Urothelium cell line (cell line): Measurements from ENCODE around the gene PARD3.
A peak's percentile ranks its signal among the peaks of the same experiment; 100 is the strongest.

ENCODE experiments used
- DNase-seq: peaks from one replicate; pipeline ENCODE4 v3.0.0; 2011; ENCODE audit warnings: low spot score, mixed read lengths
- FAIRE-seq: peaks from 2 replicates; lab custom pipeline; 2011; peaks lifted over from hg19 to GRCh38; lab: Jason Lieb, UNC

Gene PARD3

DNA sequence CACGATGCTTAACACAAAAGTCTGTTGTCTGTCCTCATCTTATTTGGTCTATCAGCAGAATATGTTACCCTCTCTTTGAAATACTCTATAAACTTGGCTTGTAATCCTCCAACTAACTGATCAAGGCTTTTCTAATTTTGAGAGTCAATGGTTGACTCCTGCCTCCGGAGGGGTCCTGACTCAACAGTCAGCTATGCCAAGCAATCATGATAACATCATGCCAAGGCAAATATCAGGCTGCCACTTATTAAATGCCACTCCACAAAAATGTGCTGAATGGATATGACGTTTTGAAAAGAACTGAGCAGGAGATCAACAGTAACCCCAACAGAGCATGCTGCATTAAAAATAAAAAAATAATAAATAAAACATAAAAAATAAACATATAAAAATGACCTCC, 116.1 kb downstream of the PARD3 start:
- DNase-seq (peak; percentile 65), FAIRE-seq (no peak)

DNA sequence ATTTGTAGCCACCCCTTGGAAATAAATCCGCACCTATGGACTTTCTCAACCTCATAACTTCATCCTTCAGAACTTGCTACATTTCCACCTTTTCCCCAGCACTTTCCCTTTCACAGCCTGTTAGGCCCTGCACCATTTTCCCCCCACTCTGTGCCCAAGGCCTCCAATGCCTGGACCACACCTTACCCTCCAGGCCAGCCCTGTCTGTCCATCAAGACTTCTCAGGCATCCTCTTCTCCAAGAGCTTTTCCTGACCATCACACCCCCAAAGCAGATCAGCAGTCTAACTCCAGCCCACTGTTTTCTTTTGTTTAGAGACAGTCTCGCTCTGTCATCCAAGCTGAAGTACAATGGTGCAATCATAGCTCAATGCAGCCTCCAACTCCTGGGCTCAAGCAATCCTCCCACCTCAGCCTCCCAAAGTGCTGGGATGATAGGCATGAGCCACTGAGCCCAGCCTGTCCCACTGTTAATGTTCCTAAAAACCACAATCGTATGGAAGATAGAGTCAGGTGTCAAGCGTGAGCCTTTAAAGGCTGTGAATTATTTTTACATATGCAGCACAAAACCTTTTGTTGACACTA, 116.8 kb downstream of the PARD3 start:
- DNase-seq = no peak
- FAIRE-seq = peak; percentile 30

DNA sequence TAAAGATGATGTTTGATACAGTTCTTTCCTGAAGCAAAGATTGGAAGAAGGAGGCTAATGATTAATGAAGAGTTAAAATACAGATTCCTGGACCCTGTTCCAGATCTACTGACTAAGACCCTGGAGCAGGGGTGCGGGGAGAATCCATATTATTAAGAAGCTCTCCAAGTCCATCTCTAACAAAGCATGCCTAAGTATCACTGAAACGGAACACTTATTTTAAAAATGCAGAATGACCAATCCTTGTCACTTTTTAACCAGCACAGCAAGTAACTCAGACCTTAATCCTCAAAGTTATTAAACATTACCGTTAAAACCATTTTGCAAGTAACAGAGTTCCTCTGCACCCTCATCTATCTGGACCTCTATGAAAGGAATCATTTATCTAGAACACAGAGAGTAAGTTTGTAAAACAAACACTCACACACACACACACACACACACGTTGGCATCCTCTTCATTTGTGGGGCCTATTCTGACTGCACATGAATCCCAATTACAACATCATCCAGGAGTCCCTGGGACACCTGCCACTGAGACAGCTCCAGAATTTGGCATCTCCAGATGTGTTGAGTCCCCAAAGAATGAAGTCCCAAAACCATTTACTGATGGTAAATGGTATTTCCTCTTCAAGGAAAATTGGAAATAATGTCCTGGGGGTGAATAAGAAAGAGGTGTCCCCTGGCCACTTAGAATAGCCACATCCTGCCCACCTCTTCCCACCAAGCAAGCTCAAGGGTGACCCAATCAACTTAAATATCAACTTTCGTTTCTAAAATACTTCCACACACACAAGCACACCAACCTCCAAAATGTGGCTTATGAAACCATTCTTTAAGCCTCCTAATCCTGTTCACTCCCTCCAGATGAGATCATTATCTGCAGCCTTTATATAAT, 117.5 kb downstream of the PARD3 start:
- DNase-seq (no peak), FAIRE-seq (no peak)

DNA sequence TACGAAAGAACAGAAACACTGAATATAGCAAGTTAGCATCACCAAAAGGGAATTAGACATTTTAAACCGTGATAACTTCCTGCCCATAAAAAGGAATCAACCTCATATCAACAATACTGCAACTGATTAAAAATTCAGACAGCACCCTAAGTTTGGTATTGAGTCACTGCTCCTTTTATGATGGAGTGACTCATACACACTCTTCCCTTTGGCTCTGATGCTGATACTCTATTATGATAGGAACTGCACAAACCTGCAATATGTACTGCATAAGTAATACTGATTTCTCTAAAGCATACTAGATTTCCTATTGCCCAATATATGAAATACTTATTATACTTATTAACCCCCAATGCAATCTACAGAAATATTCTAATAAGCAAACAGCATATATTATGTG, 118.7 kb downstream of the PARD3 start:
- FAIRE-seq = no peak
- DNase-seq = peak; percentile 46

DNA sequence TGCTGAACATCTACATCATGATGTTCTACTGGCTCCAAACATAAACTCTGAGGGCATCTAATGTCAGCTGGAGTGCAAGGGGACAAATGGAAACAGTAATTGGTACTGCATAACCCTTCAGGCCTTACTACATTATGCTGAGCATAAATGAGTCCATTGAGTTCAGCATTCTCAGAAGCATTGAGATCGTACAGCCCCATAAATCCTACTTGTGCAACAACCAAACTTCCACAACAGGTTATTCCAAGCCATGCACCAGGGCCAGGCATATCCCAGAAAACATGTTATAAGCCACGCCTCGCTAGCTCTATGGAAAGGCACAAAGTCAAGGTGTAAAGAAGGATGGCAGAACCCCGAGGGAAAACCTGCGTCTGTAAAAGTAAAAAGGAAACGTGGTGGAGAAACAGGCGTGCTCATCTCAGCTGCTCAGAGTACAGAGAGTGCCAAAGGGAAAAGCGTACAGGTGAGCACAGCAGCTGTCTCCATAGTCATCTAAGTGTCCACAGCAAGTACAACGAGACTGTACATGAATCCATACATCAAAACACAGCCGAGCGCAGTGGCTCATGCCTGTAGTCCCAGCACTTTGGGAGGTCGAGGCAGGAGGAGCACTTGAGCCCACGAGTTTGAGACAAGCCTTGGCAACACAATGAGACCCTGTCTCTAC, 124.6 kb downstream of the PARD3 start:
- FAIRE-seq = no peak

DNA sequence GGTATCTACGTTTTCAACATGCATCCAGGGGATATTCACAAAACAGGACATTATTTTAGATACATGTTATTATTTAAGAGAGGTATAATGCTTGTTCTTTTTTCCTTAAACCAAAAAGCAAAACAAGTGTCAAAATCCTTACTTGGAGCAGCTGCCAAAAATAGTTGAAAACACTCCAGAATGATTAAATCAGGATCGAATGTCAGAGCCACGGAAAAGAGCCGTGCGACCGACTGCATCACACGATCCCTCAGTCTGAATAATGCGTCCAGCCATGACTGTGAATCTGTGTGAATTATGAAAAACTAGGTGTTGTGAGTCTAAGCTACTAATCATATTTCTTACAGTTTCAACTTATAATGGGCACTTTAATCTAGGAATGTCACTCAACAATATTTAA, 126.0 kb downstream of the PARD3 start:
- no peak for DNase-seq
- FAIRE-seq = no peak

More for the DNA sequence above, 124.6 kb downstream of the PARD3 start:
- no peak for DNase-seq

DNA sequence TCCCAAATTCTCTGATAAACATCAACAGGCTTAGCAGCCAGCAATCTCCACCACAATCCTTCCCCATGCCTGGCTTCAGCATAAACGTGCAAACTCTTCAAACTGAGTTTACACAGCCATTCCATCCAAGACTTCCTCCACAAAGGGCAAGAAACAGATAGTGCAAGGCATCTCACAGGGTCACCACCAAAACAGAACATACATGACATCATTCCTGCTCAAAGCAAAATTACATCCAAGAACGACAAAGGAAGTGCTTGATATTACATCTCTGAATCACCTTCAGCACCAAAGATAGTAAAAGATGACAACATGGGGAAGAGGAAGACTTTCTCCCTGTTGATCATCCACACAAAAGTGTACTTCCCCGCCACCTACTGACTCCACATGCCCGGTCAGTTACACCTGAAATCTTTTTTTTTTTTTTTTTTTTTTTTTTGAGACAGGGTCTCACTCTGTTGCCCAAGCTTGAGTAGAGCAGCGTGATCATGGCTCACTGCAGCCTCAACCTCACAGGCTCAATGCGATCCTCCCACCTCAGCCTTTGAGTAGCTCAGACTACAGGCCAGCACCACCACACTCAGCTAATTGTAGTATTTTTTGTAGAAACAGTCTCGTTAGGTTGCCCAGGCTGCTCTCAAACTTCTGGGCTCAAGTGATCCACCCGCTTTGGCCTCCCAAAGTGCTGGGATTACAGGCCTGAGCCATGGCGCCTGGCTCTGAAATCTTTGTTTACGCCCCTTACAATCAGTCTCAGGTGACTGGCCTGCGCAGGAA, 127.5 kb downstream of the PARD3 start:
- FAIRE-seq (peak; percentile 9), DNase-seq (no peak)

DNA sequence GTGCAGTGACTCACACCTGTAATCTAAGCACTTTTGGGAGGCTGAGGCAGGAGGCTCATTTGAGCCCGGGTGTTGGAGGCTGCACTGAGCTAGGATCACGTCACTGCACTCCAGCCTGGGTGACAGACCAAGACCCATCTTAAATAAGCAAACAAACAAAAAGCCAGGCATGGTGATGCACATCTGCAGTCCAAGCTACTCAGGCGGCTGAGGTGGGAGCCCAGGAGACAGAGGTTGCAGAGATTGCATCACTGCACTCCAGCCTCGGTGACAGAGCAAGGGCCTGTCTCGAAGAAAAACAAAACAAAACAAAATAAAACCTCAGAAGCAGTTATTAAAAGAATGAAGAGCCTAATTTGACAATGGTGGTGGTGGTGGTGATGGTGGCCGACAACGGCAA, 132.5 kb downstream of the PARD3 start:
- no peak for FAIRE-seq
- no peak for DNase-seq

DNA sequence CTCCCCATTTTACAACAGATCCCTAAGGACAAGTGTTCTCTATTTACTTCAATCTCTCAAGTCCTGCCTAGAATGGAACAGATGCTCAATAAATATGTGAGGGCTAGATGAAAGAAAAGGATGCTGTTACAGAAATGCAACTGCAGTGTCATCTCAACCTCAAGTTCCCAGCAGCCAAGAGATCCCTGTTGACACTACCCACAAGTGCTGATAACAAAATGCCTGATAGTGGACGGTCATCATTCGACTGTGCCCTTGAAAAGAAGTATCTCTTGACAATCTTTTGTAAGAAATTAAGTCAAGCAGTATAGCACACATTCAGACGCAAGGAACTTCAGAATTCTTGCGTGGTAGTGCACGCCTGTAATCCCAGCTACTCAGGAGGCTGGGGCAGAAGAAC, 133.2 kb downstream of the PARD3 start:
- FAIRE-seq (no peak), DNase-seq (no peak)

DNA sequence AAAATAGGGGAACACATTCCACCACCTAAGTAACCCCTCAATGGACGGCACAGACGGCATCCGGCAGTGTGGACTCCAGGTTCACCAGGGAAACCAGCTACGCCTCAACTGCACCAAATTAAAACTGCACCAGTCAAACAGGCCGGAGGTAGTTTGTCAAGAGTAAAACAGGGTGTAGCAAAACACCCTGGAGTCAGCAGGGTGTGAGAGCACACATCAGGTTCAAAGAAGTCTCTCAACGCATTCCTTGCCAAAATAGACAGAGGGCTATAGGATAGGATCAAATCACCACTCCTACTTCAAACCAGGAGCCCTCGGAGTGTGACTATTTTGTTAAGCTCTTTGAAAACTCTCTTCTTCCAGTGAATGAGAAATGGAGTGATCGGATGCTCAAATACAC, 135.9 kb downstream of the PARD3 start:
- DNase-seq (no peak), FAIRE-seq (no peak)

DNA sequence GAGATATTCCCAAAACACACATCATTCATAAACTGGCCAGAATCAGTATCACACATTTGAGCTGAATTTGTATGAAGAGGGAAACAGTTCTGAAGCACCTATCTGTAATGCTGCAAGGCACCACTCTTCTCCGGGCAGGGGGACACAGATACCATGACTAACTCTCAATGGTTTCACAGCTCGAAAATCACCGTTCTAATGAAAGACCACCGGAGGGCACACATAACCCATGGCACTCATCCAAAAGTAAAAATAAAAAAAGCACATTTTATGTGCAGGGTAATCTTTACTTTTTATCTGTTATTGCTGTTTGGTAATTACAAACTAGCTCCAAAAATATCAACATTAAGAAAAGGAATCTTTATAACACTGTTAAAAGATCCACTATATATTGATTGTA, 137.5 kb downstream of the PARD3 start:
- DNase-seq (no peak), FAIRE-seq (no peak)

DNA sequence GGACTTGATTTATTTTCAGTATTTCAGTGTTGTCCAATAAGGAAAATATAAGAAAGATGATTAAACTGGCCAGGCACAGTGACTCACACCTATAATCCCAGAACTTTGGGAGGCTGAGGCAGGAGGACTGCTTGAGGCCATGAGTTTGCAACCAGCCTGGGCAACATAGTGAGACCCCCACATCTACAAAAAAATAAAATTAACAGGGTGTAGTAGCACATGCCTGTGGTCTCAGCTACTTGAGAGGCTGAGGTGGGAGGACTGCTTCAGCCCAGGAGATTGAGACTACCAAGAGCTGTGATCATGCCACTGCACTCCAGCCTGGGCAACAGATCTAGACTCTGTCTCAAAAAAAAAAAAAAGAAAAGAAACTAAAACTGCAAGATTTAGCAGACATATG, 138.0 kb downstream of the PARD3 start:
- DNase-seq = no peak
- no peak for FAIRE-seq

DNA sequence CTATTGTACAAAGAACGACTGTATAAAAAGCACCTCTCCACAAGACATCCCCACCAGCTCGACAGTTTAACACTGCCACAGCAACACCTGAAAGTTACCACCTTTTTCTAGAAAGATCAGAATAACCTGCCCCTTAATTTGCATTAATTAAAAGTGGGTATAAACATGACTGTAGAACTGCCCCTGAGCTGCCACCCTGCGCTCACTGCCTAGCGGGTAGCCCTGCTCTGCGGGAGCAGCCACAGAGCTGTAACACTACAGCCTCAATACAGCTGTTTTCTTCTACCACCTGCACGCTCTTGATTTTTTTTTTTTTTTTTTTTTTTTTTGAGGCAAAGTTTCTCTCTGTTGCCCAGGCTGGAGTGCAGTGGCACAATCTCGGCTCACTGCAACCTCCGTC, 140.9 kb downstream of the PARD3 start:
- DNase-seq (no peak), FAIRE-seq (no peak)

DNA sequence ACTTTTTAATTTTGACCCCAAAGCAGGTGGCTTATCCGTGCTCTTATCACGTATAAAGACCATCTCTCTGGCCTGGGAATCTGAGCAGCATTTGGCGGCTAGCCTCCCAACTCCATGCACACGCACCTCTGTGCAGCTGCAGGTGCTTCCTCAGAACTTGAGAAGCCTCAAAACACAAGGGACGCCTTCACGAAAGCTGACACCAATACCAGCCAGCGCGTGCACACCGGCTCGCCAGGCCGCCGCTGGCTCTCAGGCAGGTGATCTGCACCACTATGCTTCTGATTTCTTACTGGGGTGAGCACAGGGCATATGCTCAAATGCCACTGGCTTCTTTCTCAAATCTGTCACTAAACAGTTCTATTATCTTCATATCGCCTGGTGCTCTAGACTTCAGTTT, 145.0 kb downstream of the PARD3 start:
- no peak for DNase-seq
- FAIRE-seq = no peak

DNA sequence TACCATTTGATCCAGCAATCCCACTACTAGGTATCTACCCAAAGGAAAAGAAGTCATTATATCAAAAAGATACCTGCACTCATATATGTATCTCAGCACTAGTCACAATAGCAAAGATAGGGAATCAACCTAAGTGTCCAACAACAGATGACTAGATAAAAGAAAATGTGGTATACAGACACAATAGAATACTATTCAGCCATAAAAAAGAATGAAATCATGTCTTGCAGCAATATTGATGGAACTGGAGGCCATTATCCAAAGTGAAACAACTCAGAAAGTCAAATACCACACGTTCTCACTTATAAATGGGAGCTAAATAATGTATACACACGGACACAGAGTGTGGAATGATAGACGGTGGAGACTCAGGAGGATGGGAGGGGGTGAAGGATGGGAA, 146.0 kb downstream of the PARD3 start:
- FAIRE-seq = no peak
- no peak for DNase-seq

DNA sequence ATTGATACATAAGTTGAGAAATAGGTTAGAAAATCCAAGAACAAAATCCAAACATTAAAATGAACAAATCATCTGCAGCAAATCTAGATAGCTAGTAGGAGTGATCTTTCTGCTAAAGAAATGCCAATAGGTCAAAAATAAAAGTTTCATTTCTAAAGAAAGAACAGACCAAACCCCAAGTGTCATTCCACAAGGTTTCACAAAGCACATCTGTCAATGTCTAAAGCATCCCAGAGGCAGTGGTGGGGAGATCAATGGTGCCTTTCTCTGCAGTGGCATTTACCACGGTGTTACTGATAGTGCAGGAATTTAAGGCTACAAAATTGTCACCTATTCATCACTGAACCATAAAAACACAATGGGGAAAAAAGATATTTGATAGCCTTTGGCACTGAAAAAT, 147.9 kb downstream of the PARD3 start:
- DNase-seq (no peak), FAIRE-seq (no peak)

DNA sequence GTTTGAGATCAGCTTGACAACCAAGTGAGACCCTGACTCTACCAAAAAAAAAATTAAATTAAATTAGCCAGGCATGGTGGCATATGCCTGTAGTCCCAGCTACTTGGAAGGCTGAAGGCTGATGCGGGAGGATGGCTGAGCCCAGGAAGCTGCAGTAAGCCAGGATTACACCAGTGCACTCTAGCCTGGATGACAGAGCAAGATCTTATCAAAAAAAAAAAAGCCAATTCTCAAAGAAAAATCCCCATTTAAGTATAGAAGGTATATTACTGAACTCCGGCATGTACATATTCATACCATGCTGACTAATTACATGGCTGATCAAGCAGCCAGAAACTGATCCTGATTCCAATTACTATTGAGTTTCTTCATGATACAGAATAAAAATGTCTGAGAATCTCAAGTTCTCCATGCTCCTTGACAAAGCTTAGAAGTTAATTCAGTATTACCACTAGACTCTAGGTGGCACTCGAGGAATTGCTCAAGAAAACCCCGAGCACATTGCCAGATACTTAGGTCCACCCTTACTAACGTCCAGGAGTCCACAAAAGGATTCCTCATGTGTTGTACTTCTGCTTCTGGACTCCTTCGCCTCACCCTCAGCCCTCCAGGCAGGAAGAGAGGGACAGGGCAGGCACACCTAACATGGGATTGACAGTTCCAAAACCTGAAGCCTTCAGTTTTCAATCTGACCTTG, 148.9 kb downstream of the PARD3 start:
- peak; percentile 70 for DNase-seq
- no peak for FAIRE-seq

DNA sequence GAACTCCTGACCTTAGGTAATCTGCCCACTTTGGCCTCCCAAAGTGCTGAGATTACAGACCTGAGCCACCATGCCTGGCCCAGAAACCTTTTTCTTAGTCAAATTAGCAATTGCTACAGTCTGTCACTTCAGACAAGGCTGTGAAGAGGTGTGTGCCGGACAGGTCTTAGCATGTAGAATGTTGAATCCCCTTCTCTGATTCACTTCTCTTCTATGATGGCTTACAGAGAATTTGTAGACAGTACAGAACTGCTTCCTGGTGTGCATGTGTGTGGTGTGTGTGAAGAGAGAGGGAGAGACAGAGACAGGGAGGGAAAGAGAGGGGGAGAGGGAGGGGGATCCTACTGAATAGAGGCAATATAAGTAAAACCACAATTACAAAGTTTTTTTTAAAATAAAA, 150.4 kb downstream of the PARD3 start:
- FAIRE-seq (no peak), DNase-seq (no peak)

DNA sequence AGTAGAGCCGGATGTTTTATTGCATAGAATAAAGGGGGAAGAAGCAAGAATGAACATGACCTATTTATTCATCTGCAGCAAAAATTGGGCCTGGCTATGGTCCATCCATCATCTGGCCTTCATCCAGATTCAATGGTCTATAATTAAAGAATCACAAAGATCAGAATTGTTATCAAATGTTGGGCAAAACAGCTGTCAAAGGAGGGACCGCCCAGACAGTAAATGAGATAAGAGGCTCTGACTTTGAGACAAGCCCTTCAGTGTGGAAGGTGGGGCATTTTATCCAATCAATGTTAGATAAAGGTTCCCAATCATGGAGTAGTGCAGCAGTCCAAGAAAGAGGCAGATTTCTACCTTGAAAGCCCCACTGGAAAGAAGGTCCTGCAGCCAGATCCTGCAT, 153.5 kb downstream of the PARD3 start:
- DNase-seq = no peak

DNA sequence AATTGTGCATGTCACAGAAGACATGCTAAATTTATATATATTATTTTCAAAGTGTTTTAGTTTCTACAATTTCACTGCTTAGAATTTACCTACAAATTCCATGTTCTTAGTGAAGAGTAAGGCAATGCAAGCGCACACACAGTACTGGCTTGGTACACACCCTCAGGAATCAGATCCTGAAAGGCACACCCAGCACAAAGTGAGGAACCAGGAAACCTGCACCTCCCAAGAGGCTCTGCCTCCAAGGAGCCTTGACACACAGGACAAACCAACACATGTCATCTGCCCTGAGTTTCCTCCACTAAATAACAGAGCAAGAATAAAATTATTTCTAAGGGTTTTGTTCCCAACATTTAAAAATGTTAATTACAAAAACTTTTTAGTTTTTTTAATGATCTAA, 156.2 kb downstream of the PARD3 start:
- FAIRE-seq = no peak

More for the DNA sequence above, 153.5 kb downstream of the PARD3 start:
- no peak for FAIRE-seq

DNA sequence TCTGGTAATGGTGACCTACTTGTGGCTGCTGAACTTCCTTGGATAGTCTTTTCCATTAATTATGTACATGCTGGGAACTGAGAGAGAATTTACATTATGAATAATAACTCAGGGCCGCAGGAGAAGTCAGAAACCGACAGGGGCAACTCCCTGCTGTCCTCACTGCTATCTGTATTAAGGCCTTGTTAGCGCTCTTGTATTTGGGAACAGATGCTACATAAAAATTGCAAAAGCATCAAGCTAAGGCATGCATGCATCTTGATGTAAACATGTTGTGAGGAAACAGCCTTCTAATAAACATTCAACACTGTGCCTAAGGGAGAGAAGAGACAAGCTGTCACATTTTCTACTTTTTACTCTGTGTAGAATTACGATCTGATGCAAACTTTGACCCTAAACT, 158.4 kb downstream of the PARD3 start:
- DNase-seq (no peak), FAIRE-seq (no peak)

More for the DNA sequence above, 156.2 kb downstream of the PARD3 start:
- no peak for DNase-seq
